ENCODE results near the gene CAMK1D. TPM values are rescaled to one million over a fixed set of nuclear protein-coding genes. Genes with fewer than 3 reads are reported as not detected.

CAMK1D gene
- total and polyA plus RNA-seq, 2 of the 8 experiments (the other 6 are each of a cell fraction or from before 2014, with no cell fraction given): 3.5 to 10.6 TPM

- TF ChIP-seq ATF3 (IDR thresholded peaks at IDR 0.05; ENCODE audit: insufficient read depth, low read depth, low read length) (no peak), KDM5A (IDR thresholded peaks at IDR 0.05; ENCODE audit: low read length) (no peak), SP4 (IDR thresholded peaks at IDR 0.05; ENCODE audit: low read length) (no peak), YY1 (IDR thresholded peaks at IDR 0.05; ENCODE audit: low read depth, low read length) (no peak), ASH2L (IDR thresholded peaks at IDR 0.05; ENCODE audit: low read length) (no peak)
Measured at GRCh38 chr10:12384906-12385305, 35.6 kb downstream of the CAMK1D start (continued).

Measured in H1 (cell line).